Thoracic aorta (tissue), 2 donors: ENCODE data around the gene KIRREL3. TPM values are rescaled to one million over a fixed set of nuclear protein-coding genes. Genes with fewer than 3 reads are reported as not detected.

ENCODE experiments used
- ATAC-seq: fragments of 150-250 bp; one replicate; pipeline ENCODE4 v1.8.0; 2017; ENCODE audit warnings: low read depth; ENCODE audit not compliant: insufficient number of reproducible peaks, low FRiP score
- DNase-seq: peaks from one replicate; pipeline ENCODE4 v3.0.0-alpha.2; 2020; ENCODE audit warnings: low spot score
- H3K27ac ChIP-seq, 2 donors: fragments of 200-600 bp; sonication (generic); 1 replicate in 1 of 2; 2 replicates in 1 of 2; pipeline ENCODE4 v1.5.1; 2016; ENCODE audit warnings: mild to moderate bottlenecking in 2 of 2, moderate library complexity in 2 of 2
- H3K27me3 ChIP-seq: fragments of 200-600 bp; sonication (generic); replicated peaks from 2 replicates; pipeline ENCODE4 v1.6.0; 2016; ENCODE audit warnings: mild to moderate bottlenecking; ENCODE audit not compliant: insufficient read depth
- H3K36me3 ChIP-seq: fragments of 200-600 bp; sonication (generic); one replicate; pipeline ENCODE4 v1.5.1; 2016
- H3K4me1 ChIP-seq, 2 donors: fragments of 200-600 bp; sonication (generic); 1 replicate in 1 of 2; 2 replicates in 1 of 2; pipeline versions ENCODE4 v1.5.1 to v1.6.0; 2016; ENCODE audit warnings: low read depth in 2 of 2, mild to moderate bottlenecking in 1 of 2; ENCODE audit not compliant: control insufficient read depth in 1 of 2
- H3K4me3 ChIP-seq: fragments of 200-600 bp; sonication (generic); 2 replicates; pipeline ENCODE4 v1.5.1; 2016; ENCODE audit warnings: mild to moderate bottlenecking
- H3K9me3 ChIP-seq: fragments of 200-600 bp; sonication (generic); 2 replicates; pipeline ENCODE4 v1.5.1; 2016
- CTCF ChIP-seq: fragments of 200-600 bp; sonication (generic); IDR thresholded peaks from one replicate; pipeline ENCODE4 v1.5.1; 2019; ENCODE audit warnings: antibody characterized with exemption
- total RNA-seq, 2 donors: library from RNA; depleted of rRNA; stranded (reverse); fragments of >200 nt; gene quantifications; one replicate each; pipeline versions ENCODE4 v1.1.0 to v1.2.3, GENCODE V29; 2016

KIRREL3 gene
- total RNA-seq, 2 donors from 2014 or later = not detected

- ATAC-seq (no peak), DNase-seq (no peak)
- peaks cover 3% of the 10 kb centered on the region for H3K9me3 ChIP-seq
- H3K4me1 ChIP-seq = no peaks in the 10 kb centered on the region
- H3K4me3 ChIP-seq = no peak overlapping the region
- no peaks in the 10 kb centered on the region for H3K36me3 ChIP-seq
- H3K27me3 ChIP-seq = no peaks in the 10 kb centered on the region
- no peak for TF ChIP-seq CTCF
- H3K27ac ChIP-seq = no peak overlapping the region
Observed at GRCh38 chr11:126747315-126747714, 253.3 kb downstream of the KIRREL3 start.

- ATAC-seq (no peak), DNase-seq (no peak)
- Histone ChIP-seq H3K36me3 (no peaks in the 10 kb centered on the region), H3K27me3 (no peaks in the 10 kb centered on the region), H3K9me3 (no peaks in the 10 kb centered on the region), H3K27ac (no peak overlapping the region), H3K4me3 (no peak overlapping the region), H3K4me1 (no peaks in the 10 kb centered on the region)
- TF ChIP-seq CTCF = no peak
Observed at GRCh38 chr11:126746443-126746842, 254.1 kb downstream of the KIRREL3 start.

- no peak for DNase-seq
- no peaks in the 10 kb centered on the region for H3K4me1 ChIP-seq
- H3K4me3 ChIP-seq = no peak overlapping the region
- ATAC-seq = no peak
- no peak for TF ChIP-seq CTCF
- H3K27ac ChIP-seq = no peak overlapping the region
- no peaks in the 10 kb centered on the region for H3K36me3 ChIP-seq
- no peaks in the 10 kb centered on the region for H3K9me3 ChIP-seq
- H3K27me3 ChIP-seq = no peaks in the 10 kb centered on the region
Observed at GRCh38 chr11:126744699-126745098, 255.9 kb downstream of the KIRREL3 start.

GRCh38 chr11:126743628-126744027 lies 256.9 kb downstream of the KIRREL3 start:
- no peak for TF ChIP-seq CTCF
- Histone ChIP-seq H3K4me1 (no peaks in the 10 kb centered on the region), H3K36me3 (no peaks in the 10 kb centered on the region), H3K4me3 (no peak overlapping the region), H3K9me3 (no peaks in the 10 kb centered on the region), H3K27ac (no peak overlapping the region), H3K27me3 (no peaks in the 10 kb centered on the region)
- DNase-seq (no peak), ATAC-seq (no peak)

- Histone ChIP-seq H3K4me3 (no peak overlapping the region), H3K9me3 (no peaks in the 10 kb centered on the region), H3K27ac (no peak overlapping the region), H3K36me3 (no peaks in the 10 kb centered on the region), H3K4me1 (no peaks in the 10 kb centered on the region), H3K27me3 (no peaks in the 10 kb centered on the region)
- TF ChIP-seq CTCF = no peak
- ATAC-seq = no peak
- no peak for DNase-seq
Observed at GRCh38 chr11:126742582-126742981, 258.0 kb downstream of the KIRREL3 start.
